NCI-H2171 treated with DMSO at 0.1 percent for 48 hours (cell line): Measurements from ENCODE around the gene GALNT14.

Experiments used
- DNase-seq: peaks from one replicate; lab custom pipeline; 2025; lab: John Stamatoyannopoulos, UW

Gene GALNT14

GRCh38 chr2:30974554-30974953, 163.7 kb downstream of the GALNT14 start:
- no peak for DNase-seq

- DNase-seq: no peak
These were observed 164.1 kb downstream of the GALNT14 start for GRCh38 chr2:30974092-30974491.

- DNase-seq: no peak
These were observed 166.8 kb downstream of the GALNT14 start for GRCh38 chr2:30971231-30972025.

DNA sequence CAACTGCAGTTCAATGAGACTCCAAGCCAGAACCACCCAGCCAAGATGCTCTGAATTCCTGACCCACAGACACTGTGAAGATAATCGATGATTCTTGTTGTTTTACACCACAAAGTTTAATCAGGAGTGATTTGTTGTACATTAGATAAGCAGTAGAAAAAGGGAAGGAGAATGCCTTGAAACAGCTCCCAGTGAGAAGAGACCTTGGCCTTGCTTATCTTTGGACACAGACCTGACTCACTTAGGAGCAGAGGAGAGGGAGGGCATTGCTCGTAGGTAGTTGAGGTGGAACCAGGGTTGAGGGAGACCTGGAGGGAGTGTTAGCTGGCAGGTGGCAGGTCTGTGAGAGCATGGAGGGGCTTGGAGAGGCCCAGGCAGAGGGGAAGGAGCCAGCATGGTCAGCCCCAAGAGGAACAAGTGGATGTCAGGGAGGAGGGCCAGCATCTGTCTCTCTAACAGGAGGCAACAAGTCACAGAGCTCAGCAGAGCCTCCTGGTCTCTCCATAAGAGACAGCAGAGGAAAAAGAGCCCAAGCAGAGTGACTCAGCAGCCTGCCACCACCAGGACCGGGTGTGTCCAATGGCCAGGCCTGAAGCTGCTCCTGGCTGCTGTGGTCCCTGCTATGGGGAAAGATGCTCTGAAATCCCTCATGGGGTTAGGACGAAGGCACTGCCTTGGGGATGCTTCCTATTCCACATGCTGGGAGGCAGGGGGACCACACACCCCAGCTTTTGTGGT, 169.4 kb downstream of the GALNT14 start:
- no peak for DNase-seq

GRCh38 chr2:30966786-30967185, 171.5 kb downstream of the GALNT14 start:
- no peak for DNase-seq

DNA sequence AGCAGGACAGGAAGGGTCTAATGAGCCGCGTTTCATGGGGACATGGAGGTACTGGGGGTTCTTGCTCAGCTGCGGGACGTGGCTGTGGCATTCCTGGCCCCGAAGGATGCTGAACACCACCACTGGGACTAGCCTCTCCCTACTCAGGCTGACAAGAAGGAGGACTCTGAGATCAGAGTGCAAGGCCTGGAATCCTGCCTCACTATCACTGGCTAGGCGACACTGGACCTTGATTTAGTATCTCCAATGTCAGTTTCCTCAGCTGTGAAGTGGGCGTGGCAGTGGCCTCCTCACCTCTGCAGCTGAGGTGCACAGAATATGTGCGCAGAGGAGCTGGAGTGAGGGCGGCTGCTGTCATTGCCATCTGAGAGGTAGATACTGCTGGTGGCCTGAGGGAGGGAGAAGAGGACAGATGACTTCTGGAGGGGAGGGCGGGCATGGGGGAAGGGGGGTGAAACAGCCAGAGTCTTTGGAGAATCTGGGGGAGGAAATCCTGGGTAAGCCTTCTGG, 173.2 kb downstream of the GALNT14 start:
- DNase-seq: no peak

DNA sequence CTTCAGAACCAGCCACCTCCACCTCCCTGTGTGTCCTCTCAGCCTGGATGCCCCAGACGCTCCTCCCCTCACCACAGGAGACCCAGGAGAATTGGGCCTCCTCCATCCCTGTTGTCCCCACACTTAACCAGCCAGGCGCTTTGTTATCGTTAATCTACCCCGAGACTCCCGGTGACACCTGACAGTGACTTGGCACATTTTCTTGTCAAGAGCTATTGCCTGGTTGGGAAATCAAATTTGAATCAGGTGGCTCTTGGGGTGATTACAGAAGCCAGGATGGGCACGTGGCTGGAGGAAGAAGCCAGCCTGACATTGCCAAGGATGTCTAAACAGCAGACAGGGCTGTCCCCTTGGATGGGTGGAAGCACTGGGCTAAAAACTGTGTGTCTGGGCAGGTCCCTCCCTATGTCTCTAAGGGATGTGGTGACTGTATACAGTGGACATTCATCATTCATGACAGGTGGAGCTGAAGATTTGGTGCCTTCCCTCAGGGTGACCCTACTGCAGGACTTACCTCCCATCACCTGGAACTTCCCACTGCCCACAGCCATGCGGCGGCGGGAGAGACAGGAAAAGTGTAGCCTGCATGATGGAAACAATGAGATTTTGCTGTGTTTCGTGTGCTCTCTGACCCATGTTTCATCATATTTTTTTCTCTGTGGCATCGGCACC, 173.8 kb downstream of the GALNT14 start:
- no peak for DNase-seq

DNA sequence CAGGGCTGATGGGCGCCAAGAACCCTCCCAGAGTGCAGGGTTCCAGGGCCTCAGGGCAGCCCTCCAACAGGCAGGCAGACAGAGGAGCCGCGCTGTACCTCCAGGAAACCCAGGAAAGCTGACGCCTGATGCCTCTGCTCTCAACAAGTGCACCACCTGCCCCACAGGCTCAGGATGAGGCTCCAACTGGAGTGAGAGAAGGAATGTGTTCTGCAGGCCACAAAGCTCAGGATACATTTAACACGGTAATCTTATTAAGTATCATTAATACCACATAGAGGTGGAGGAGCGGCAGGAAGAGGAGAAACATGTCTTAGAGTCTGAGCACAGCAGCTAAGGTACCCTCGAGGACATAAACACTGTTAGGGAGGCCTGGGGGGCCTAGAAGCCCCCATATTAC, 175.1 kb downstream of the GALNT14 start:
- DNase-seq: no peak

DNA sequence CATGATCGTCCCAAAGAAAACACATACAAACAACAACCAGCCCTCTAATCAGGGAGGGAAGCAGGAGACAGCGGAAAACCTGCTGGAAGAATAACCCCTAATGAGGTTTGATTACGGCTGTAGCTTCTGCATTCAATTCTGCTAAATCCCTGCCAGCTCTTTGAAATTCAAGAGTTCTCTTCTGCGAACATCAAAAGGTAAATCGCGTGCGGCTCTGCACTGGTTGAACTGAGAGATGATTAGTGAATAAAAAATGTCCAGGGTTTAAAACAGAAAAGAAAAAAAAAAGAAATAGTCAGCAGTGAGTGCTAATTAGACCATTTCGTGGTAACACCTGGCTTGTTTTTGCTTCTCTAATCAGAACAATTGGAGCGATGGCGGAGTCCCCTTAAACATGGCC, 178.0 kb downstream of the GALNT14 start:
- DNase-seq: no peak

- no peak for DNase-seq
These were observed 178.6 kb downstream of the GALNT14 start for GRCh38 chr2:30959653-30960052.

DNA sequence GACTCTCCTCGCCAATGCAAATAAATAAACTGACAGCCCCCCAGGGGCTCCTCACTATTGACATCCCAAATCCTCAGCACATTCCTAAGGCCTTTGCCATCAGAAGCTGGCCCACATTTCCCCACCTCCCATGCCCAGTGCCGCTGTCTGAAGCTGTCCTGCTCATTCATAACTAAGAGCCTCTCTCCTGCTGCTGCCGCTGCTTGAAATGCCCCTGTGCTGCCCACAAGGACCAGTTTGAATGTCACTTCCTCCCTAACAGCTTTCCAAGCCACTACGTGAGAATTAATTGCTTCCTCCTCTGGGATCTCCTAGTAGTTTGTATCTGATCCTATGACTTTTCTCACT, 179.3 kb downstream of the GALNT14 start:
- no peak for DNase-seq

- DNase-seq: no peak
These were observed 179.9 kb downstream of the GALNT14 start for GRCh38 chr2:30958193-30958917.

DNA sequence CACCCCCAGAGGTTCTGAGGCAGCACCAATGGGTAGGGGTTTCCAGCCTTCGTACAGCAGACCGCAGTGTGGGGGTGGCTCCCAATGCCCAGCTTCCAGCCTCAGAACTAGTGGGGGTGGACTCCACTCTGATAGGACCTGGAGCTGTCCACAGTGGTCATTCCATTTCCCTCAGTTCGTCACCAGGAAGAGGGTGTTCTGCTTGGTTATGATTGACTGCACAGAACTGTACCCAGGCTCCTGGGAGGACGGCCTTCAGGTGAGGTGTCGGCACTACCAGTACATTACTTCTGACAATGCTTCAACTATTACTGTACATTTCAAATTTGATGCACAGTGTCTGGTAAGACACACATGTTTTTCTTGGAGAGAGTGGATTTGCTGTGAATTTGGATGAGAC, 180.6 kb downstream of the GALNT14 start:
- DNase-seq: no peak

- no peak for DNase-seq
These were observed 181.2 kb downstream of the GALNT14 start for GRCh38 chr2:30956995-30957394.

DNA sequence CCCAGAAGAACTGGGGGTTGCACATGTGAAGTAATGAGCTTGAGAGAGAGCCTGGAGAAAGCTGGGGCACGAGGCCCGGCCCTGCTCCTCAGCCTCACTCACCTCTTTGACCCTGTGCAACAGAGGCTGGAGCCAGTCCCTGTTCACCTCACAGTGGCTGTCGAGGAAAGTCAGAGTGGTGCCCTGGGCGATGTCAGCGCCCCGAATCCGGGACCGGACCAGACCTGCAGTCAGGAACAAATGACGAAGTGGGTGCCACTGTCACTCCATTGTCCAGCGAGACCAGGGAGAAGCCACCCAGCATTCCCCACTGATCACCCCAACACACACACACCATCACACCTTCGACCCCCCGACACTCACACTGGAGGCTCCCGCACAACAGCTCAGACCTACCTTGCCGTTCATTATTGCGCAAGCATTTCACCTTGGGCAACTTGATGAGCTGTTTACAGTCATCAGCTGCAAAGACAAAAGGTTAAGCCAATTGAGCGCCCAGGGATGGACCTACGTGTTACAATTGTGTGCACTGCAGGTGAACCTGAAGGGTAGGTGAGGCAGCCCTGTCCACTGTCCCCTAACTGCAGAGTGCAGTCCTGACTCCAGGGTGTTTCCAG, 182.6 kb downstream of the GALNT14 start:
- DNase-seq: no peak

DNA sequence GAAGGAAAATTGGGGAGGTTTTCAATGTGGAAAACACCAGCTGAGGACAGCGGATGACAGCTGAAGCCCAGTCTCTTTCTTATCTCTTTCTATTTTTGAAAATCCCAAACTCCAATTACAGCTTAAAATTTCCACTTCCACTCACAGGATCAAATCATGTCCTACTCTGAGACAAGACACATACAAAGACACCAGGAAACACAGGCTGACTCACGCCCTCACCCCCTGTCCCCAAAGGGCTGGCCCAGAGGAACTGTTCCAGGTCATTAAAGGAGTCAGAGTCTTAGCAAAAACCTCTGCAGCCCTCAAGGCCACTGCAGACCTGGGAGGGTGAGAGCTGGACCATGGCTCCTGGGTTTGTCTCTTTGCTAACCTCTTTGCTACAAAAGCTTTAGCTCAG, 187.9 kb downstream of the GALNT14 start:
- no peak for DNase-seq

DNA sequence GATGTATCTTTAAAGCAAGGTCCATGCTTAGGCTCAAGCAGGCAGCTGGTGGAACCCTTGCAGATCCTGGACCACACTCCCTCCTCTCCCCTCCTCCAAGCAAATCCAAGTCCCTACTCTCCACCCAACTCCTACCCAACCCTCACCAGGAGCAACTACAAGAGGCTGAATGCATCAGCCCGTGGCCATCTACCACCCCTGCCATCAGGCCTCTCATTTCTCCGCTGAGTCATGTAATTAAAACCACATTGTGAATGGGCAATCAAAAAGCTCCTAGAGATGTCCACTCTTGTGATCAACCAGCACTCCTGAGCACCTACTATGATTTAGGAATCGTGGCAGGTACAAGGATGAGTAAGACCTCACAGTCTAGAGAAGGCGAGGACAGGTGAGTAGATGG, 188.8 kb downstream of the GALNT14 start:
- no peak for DNase-seq

GRCh38 chr2:30948857-30949256, 189.4 kb downstream of the GALNT14 start:
- DNase-seq: no peak

- no peak for DNase-seq
These were observed 190.1 kb downstream of the GALNT14 start for GRCh38 chr2:30948130-30948529.

GRCh38 chr2:30947686-30948085, 190.6 kb downstream of the GALNT14 start:
- DNase-seq: no peak

GRCh38 chr2:30942419-30942818, 195.8 kb downstream of the GALNT14 start:
- DNase-seq: no peak

DNA sequence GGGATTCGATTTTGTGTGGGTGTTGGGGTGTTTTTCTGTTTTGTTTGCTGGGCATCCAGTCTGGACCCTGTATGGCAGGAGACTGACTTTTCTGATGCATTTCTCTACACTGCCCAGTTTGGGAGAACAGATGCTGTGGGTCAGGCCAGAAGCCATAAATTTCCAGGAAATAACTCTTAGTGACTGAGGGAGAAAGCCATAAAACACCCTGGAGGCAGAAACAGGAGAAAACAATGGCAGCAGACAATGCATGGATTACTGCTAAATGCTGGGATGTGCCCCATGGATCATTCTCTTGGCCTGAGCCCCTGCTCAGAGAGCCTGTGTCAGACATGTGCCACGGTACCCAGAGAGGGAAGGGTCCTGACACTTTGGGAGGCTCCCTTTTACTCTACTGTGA, 197.4 kb downstream of the GALNT14 start:
- no peak for DNase-seq
